HepG2 (cell line): Measurements from ENCODE around the gene SRSF4. TPM values are rescaled to one million over a fixed set of nuclear protein-coding genes. Genes with fewer than 3 reads are reported as not detected.

Experiments used
- ETV5 ChIP-seq: IDR thresholded peaks from 2 replicates; pipeline ENCODE4 v1.6.1; 2018; ENCODE audit warnings: missing biosample characterization, missing genetic modification reagents, inconsistent platforms, borderline replicate concordance
- RBFOX2 ChIP-seq: fragments of 200-400 bp; formaldehyde crosslinking; IDR thresholded peaks from 2 replicates; pipeline ENCODE4 v1.6.1; 2017; ENCODE audit warnings: low read depth, mild to moderate bottlenecking, low read length
- SIX4 ChIP-seq: sonication (generic); formaldehyde crosslinking; IDR thresholded peaks from 2 replicates; pipeline ENCODE4 v1.4.0; 2020; ENCODE audit warnings: missing genetic modification reagents
- ZNF782 ChIP-seq: sonication (generic); formaldehyde crosslinking; IDR thresholded peaks from 2 replicates; pipeline ENCODE4 v1.4.0; 2020; ENCODE audit warnings: missing genetic modification reagents, mild to moderate bottlenecking, borderline replicate concordance
- polyA plus RNA-seq, 8 experiments: library from polyadenylated mRNA; depleted of rRNA in 3 of 8; stranded (reverse) in 7 of 8; unstranded in 1 of 8; fragments of >200 nt; fragmentation: Illumina TruSeq in 4 of 8; extraction: Trizol in 4 of 8; gene quantifications; 2 replicates each; pipeline versions ENCODE4 v1.2.1 to v1.2.3, GENCODE V29; 2011 to 2016; ENCODE audit warnings: low read depth in 4 of 8, missing spikeins in 1 of 8, mixed read lengths in 1 of 8; ENCODE audit not compliant: insufficient read depth in 1 of 8
- total RNA-seq, 5 experiments: library from RNA; depleted of rRNA; stranded (reverse); fragments of >200 nt; fragmentation: Illumina TruSeq; extraction: Trizol; gene quantifications; 2 replicates each; pipeline ENCODE4 v1.2.3, GENCODE V29; 2016; ENCODE audit warnings: low read depth in 1 of 5
- TF ChIP-seq, protein P1 (sequence below): sonication (generic); formaldehyde crosslinking; IDR thresholded peaks from 2 replicates; pipeline ENCODE4 v1.5.0; 2020; ENCODE audit warnings: mild to moderate bottlenecking, missing genetic modification reagents, borderline replicate concordance
- TF ChIP-seq, protein P2 (sequence below): sonication (generic); formaldehyde crosslinking; IDR thresholded peaks from 2 replicates; pipeline ENCODE4 v1.4.0; 2020; ENCODE audit warnings: missing genetic modification reagents
- TF ChIP-seq, protein P3 (sequence below): sonication (generic); formaldehyde crosslinking; IDR thresholded peaks from 2 replicates; pipeline ENCODE4 v1.4.0; 2020; ENCODE audit warnings: missing genetic modification reagents
- TF ChIP-seq, protein P4 (sequence below): sonication (generic); formaldehyde crosslinking; IDR thresholded peaks from 2 replicates; pipeline ENCODE4 v1.4.0; 2020; ENCODE audit warnings: missing genetic modification reagents
- TF ChIP-seq, protein P5 (sequence below): sonication (generic); formaldehyde crosslinking; IDR thresholded peaks from 2 replicates; pipeline ENCODE4 v1.4.0; 2020; ENCODE audit warnings: missing genetic modification reagents, borderline replicate concordance
- TF ChIP-seq, protein P6 (sequence below): sonication (generic); formaldehyde crosslinking; IDR thresholded peaks from 2 replicates; pipeline ENCODE4 v1.4.0; 2020; ENCODE audit warnings: missing genetic modification reagents, borderline replicate concordance

SRSF4 gene
- total and polyA plus RNA-seq, 2 of the 13 experiments (the other 11 are each of a cell fraction or from before 2014, with no cell fraction given): 37.7 to 50.9 TPM

DNA sequence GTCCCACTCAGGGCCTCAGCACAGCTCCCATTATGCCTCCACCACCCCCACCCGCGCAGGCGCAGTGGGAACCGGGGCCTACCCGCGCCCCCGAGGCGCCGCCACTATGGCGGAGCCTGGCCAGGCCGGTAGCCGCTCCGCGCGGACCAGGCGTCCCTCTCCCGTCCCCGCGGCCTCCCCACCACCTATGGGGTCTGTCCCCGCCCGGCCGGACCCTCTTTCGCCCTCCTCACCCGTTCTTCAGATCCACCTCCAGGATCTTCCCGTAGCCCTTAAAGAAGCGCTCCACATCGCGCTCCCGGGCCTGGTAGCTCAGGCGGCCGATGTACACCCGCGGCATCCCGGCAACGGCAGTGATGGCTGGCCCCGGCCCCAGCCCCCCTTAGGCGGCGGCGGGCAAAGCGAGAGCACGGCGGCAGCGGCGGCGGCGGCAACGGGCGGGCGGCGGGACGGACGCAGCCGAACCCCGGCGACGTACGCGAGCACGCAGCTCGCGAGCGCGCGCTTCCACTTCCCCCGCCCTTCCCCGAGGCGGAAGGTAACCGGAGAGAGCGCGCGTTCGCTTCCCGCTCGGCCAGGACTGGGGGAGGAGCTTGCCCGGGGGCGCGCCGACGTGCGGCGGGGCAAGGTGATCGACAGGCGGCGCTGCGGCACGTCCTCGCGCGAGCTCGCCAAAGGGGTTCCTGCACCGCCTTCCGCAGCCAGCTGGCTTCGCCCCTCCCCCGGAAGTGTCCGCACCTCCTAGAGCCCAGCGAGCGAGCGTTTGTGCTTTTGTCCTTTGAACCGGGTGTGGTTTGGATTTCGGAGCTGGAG lies at the start of gene SRSF4 (continued):
- TF ChIP-seq, protein P1, sequence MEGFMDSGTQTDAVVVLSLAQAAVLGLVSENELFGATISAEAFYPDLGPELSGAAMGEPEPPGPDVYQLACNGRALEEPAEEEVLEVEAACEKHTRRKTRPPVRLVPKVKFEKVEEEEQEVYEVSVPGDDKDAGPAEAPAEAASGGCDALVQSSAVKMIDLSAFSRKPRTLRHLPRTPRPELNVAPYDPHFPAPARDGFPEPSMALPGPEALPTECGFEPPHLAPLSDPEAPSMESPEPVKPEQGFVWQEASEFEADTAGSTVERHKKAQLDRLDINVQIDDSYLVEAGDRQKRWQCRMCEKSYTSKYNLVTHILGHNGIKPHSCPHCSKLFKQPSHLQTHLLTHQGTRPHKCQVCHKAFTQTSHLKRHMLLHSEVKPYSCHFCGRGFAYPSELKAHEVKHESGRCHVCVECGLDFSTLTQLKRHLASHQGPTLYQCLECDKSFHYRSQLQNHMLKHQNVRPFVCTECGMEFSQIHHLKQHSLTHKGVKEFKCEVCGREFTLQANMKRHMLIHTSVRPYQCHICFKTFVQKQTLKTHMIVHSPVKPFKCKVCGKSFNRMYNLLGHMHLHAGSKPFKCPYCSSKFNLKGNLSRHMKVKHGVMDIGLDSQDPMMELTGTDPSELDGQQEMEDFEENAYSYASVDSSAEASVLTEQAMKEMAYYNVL (CRISPR knock-in tag): no peak; the same call in 1 of the 2 replicates
- TF ChIP-seq, protein P2, sequence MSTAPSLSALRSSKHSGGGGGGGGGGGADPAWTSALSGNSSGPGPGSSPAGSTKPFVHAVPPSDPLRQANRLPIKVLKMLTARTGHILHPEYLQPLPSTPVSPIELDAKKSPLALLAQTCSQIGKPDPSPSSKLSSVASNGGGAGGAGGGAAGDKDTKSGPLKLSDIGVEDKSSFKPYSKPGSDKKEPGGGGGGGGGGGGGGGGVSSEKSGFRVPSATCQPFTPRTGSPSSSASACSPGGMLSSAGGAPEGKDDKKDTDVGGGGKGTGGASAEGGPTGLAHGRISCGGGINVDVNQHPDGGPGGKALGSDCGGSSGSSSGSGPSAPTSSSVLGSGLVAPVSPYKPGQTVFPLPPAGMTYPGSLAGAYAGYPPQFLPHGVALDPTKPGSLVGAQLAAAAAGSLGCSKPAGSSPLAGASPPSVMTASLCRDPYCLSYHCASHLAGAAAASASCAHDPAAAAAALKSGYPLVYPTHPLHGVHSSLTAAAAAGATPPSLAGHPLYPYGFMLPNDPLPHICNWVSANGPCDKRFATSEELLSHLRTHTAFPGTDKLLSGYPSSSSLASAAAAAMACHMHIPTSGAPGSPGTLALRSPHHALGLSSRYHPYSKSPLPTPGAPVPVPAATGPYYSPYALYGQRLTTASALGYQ (CRISPR knock-in tag): no peak
- TF ChIP-seq ZNF782 (CRISPR knock-in tag) (peak; percentile 83), SIX4 (CRISPR knock-in tag) (peak; percentile 68; the same call in 1 of the 2 replicates), RBFOX2 (peak; percentile 99), ETV5 (CRISPR knock-in tag) (peak; percentile 91)
- TF ChIP-seq, protein P3, sequence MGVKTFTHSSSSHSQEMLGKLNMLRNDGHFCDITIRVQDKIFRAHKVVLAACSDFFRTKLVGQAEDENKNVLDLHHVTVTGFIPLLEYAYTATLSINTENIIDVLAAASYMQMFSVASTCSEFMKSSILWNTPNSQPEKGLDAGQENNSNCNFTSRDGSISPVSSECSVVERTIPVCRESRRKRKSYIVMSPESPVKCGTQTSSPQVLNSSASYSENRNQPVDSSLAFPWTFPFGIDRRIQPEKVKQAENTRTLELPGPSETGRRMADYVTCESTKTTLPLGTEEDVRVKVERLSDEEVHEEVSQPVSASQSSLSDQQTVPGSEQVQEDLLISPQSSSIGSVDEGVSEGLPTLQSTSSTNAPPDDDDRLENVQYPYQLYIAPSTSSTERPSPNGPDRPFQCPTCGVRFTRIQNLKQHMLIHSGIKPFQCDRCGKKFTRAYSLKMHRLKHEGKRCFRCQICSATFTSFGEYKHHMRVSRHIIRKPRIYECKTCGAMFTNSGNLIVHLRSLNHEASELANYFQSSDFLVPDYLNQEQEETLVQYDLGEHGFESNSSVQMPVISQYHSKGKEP (CRISPR knock-in tag): 0 out of 2 replicates have a peak, but pooled peaks have one; percentile 30
- TF ChIP-seq, protein P4, sequence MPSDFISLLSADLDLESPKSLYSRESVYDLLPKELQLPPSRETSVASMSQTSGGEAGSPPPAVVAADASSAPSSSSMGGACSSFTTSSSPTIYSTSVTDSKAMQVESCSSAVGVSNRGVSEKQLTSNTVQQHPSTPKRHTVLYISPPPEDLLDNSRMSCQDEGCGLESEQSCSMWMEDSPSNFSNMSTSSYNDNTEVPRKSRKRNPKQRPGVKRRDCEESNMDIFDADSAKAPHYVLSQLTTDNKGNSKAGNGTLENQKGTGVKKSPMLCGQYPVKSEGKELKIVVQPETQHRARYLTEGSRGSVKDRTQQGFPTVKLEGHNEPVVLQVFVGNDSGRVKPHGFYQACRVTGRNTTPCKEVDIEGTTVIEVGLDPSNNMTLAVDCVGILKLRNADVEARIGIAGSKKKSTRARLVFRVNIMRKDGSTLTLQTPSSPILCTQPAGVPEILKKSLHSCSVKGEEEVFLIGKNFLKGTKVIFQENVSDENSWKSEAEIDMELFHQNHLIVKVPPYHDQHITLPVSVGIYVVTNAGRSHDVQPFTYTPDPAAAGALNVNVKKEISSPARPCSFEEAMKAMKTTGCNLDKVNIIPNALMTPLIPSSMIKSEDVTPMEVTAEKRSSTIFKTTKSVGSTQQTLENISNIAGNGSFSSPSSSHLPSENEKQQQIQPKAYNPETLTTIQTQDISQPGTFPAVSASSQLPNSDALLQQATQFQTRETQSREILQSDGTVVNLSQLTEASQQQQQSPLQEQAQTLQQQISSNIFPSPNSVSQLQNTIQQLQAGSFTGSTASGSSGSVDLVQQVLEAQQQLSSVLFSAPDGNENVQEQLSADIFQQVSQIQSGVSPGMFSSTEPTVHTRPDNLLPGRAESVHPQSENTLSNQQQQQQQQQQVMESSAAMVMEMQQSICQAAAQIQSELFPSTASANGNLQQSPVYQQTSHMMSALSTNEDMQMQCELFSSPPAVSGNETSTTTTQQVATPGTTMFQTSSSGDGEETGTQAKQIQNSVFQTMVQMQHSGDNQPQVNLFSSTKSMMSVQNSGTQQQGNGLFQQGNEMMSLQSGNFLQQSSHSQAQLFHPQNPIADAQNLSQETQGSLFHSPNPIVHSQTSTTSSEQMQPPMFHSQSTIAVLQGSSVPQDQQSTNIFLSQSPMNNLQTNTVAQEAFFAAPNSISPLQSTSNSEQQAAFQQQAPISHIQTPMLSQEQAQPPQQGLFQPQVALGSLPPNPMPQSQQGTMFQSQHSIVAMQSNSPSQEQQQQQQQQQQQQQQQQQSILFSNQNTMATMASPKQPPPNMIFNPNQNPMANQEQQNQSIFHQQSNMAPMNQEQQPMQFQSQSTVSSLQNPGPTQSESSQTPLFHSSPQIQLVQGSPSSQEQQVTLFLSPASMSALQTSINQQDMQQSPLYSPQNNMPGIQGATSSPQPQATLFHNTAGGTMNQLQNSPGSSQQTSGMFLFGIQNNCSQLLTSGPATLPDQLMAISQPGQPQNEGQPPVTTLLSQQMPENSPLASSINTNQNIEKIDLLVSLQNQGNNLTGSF (CRISPR knock-in tag): no peak; the same call in 1 of the 2 replicates
- TF ChIP-seq, protein P5, sequence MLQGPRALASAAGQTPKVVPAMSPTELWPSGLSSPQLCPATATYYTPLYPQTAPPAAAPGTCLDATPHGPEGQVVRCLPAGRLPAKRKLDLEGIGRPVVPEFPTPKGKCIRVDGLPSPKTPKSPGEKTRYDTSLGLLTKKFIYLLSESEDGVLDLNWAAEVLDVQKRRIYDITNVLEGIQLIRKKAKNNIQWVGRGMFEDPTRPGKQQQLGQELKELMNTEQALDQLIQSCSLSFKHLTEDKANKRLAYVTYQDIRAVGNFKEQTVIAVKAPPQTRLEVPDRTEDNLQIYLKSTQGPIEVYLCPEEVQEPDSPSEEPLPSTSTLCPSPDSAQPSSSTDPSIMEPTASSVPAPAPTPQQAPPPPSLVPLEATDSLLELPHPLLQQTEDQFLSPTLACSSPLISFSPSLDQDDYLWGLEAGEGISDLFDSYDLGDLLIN (CRISPR knock-in tag): 0 out of 2 replicates have a peak, but pooled peaks have one; percentile 12
- TF ChIP-seq, protein P6, sequence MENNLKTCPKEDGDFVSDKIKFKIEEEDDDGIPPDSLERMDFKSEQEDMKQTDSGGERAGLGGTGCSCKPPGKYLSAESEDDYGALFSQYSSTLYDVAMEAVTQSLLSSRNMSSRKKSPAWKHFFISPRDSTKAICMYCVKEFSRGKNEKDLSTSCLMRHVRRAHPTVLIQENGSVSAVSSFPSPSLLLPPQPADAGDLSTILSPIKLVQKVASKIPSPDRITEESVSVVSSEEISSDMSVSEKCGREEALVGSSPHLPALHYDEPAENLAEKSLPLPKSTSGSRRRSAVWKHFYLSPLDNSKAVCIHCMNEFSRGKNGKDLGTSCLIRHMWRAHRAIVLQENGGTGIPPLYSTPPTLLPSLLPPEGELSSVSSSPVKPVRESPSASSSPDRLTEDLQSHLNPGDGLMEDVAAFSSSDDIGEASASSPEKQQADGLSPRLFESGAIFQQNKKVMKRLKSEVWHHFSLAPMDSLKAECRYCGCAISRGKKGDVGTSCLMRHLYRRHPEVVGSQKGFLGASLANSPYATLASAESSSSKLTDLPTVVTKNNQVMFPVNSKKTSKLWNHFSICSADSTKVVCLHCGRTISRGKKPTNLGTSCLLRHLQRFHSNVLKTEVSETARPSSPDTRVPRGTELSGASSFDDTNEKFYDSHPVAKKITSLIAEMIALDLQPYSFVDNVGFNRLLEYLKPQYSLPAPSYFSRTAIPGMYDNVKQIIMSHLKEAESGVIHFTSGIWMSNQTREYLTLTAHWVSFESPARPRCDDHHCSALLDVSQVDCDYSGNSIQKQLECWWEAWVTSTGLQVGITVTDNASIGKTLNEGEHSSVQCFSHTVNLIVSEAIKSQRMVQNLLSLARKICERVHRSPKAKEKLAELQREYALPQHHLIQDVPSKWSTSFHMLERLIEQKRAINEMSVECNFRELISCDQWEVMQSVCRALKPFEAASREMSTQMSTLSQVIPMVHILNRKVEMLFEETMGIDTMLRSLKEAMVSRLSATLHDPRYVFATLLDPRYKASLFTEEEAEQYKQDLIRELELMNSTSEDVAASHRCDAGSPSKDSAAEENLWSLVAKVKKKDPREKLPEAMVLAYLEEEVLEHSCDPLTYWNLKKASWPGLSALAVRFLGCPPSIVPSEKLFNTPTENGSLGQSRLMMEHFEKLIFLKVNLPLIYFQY: peak; percentile 30; the same call in 1 of the 2 replicates
